IPS-15b (cell line): Measurements from ENCODE around the gene C3.
"Not testable (repeated sequence)": the region's sequence is repeated elsewhere in the genome, so short reads cannot be mapped to it uniquely, and the experiment has no call there.

ENCODE experiments used
- H3K27me3 ChIP-seq: one replicate; pipeline ENCODE4 v1.6.1; 2013; ENCODE audit warnings: low read length; ENCODE audit not compliant: control insufficient read depth, insufficient read depth
- H3K36me3 ChIP-seq: one replicate; pipeline ENCODE4 v1.6.1; 2013; ENCODE audit warnings: low read length; ENCODE audit not compliant: control insufficient read depth, insufficient read depth
- H3K4me1 ChIP-seq: one replicate; pipeline ENCODE4 v1.6.1; 2013; ENCODE audit warnings: mild to moderate bottlenecking, low read length; ENCODE audit not compliant: control insufficient read depth, insufficient read depth
- H3K4me3 ChIP-seq: one replicate; pipeline ENCODE4 v1.5.1; 2013; ENCODE audit warnings: low read depth, low read length
- H3K9ac ChIP-seq: one replicate; pipeline ENCODE4 v1.6.1; 2013; ENCODE audit warnings: low read depth, mild to moderate bottlenecking, low read length
- H3K9me3 ChIP-seq: one replicate; pipeline ENCODE4 v1.6.1; 2013; ENCODE audit warnings: mild to moderate bottlenecking, low read length; ENCODE audit not compliant: control insufficient read depth, insufficient read depth

Gene C3

GRCh38 chr19:6662702-6663101 is 57.7 kb downstream of the C3 start:
- peaks cover 3% of the 10 kb centered on the region for H3K27me3 ChIP-seq
- H3K4me1 ChIP-seq, result no peaks in the 10 kb centered on the region
- no peak overlapping the region for H3K9ac ChIP-seq
- no peak overlapping the region for H3K4me3 ChIP-seq
- H3K36me3 ChIP-seq, result no peaks in the 10 kb centered on the region
- H3K9me3 ChIP-seq, result no peaks in the 10 kb centered on the region

- not testable (repeated sequence) for H3K36me3 ChIP-seq, H3K9ac ChIP-seq, H3K27me3 ChIP-seq, H3K4me1 ChIP-seq, H3K9me3 ChIP-seq, H3K4me3 ChIP-seq
Measured at GRCh38 chr19:6661509-6662244, 58.8 kb downstream of the C3 start.

DNA sequence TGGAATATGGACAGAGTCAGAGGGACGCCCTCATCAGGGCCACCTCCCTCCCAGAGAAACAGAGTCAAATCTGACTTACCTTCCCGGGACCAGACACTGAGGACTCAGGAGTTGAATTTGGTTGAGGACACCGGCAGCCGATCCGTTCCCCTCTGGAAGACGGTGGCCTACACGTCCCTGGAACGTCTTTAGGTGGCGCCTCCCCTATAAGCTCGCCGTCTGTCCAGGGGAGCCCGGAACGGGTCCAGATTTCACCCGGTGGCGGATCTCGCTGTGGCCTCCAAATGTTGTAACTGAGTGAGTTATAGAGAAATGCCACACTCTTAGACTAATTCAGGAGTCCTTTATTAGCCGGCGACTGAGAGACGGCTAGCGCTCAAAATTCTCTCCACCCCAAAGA is 59.5 kb downstream of the C3 start:
- Histone ChIP-seq H3K4me3 (no peak overlapping the region), H3K9ac (no peak overlapping the region), H3K36me3 (no peaks in the 10 kb centered on the region), H3K4me1 (no peaks in the 10 kb centered on the region), H3K9me3 (no peaks in the 10 kb centered on the region), H3K27me3 (peaks cover 3% of the 10 kb centered on the region)

DNA sequence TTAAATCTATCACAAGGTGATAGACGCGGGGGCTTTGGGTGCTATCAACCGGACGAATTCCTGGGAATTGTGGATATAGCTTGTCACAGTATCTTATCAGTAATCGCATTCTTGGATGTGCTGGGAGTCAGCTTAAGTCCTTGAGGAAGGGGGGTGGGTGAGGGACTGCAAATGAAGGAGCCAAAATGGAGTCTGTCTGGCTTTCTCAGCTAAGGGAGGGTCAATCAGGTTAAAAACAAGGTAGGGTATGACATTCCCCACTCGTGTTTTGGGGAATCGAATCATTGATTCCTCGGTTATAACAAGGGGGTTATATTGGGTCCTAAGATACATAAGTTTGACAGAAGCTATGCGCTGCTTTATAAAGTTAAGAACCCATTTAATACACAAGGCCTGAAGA is 64.1 kb downstream of the C3 start:
- H3K36me3 ChIP-seq, H3K9ac ChIP-seq, H3K9me3 ChIP-seq, H3K27me3 ChIP-seq, H3K4me3 ChIP-seq, H3K4me1 ChIP-seq: not testable (repeated sequence)

DNA sequence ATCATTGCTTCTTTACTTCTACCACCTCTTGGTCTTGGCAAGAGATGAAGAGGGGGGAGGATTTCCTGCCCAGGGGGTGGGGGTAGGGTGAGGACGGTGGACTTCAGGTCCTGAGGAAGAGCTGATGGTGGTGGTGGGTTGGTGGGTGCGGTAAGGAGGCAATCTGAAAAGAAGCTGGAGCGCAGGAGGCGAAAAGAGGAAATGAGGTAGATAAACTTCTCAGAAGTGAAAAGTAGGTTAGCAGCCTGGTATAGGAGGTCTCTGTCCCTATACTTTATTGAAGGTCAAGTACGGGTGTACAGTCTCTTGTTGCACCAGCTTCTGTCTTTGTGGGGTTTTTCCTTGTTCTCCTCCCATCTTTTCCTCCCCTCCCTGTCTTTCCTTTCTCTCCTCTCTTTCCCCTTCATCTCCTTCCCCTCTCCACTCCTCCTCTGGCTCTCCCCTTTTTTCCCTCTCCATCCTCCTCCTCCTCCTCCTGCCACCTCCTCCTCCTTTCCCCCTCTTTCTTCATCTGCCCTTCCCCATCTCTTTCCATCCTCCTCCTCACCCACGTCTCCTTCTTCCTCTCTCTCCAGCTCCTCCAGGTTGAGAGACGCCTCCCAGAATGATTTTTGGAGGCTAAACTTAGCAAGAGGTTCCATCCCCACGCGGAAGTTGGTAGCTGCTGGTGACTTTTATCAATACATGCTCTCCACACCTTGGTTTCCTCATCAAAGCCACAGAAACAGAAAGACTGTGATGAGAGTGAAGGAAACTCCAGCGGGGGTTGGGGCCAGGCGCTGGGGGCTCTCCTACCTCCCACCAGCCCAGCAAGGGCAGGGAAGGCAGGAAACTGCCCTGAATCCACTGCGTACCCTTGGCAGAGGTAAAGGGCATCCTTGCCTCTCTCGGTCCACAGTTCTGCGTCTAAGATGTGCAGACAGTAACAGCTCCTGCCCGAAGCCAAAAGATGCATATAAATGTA is 65.8 kb downstream of the C3 start:
- no peaks in the 10 kb centered on the region for H3K4me1 ChIP-seq
- no peak overlapping the region for H3K9ac ChIP-seq
- no peaks in the 10 kb centered on the region for H3K9me3 ChIP-seq
- no peaks in the 10 kb centered on the region for H3K27me3 ChIP-seq
- no peak overlapping the region for H3K4me3 ChIP-seq
- H3K36me3 ChIP-seq, result no peaks in the 10 kb centered on the region

GRCh38 chr19:6652805-6653094 is 67.7 kb downstream of the C3 start:
- Histone ChIP-seq H3K4me1 (no peaks in the 10 kb centered on the region), H3K9ac (no peak overlapping the region), H3K27me3 (no peaks in the 10 kb centered on the region), H3K4me3 (no peak overlapping the region), H3K9me3 (no peaks in the 10 kb centered on the region), H3K36me3 (no peaks in the 10 kb centered on the region)

DNA sequence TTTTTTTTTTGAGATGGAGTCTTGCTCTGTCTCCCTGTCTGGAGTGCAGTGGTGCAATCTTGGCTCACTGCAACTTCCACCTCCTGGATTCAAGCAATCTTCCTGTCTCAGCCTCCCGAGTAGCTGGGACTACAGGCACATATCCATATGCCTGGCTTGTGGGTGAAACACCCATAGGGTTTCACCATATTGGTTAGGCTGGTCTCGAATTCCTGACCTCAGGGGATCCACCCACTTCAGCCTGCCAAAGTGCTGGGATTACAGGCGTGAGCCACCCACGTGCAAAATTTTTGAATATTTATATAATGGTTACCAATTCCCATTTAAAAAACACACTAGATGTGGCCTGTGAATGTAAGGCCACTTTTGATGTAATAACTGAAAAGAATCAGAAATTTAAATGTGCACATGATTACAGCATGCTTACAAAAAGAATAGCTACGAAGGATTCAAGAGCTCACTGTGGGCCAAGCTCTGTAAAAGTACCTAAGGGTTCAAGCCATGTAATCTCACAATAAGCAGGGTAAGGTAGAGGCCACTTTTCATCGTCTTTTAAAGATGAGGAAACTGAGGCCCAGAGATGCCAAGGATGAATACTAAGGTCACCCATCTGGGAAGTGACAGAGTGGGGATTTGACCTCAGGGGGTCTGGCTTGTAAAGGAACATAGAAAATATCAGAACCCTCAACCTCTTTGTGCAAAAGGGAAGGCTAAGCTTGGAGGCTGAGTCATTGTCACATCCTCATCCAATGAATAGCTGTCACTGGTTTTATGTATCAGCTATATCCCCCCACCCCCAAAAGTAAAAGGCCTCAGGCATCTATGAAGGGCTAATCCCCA is 68.3 kb downstream of the C3 start:
- no peak overlapping the region for H3K9ac ChIP-seq
- no peak overlapping the region for H3K4me3 ChIP-seq
- no peaks in the 10 kb centered on the region for H3K36me3 ChIP-seq
- H3K9me3 ChIP-seq, result no peaks in the 10 kb centered on the region
- H3K27me3 ChIP-seq, result no peaks in the 10 kb centered on the region
- H3K4me1 ChIP-seq, result no peaks in the 10 kb centered on the region

DNA sequence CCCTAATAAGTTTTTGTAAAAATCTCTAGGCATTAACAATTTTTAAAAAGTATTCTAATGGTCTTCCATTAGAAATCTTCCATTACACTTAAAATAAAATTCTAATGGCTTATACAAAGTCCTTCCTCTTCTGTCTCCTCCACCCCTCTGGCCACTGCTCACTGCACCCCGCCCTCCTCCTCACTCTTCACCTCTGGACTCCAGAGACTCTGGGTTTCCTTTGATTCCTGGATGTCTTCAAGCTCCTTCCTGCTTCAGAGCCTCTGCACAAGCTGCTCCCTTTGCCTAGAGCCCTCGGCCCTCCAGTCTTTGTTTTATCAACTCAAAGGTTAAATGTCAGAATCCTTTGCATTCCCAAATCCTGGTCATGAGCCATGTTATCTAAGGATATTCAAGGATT is 71.3 kb downstream of the C3 start:
- Histone ChIP-seq H3K4me3 (no peak overlapping the region), H3K9me3 (no peaks in the 10 kb centered on the region), H3K4me1 (no peaks in the 10 kb centered on the region), H3K9ac (no peak overlapping the region), H3K27me3 (no peaks in the 10 kb centered on the region), H3K36me3 (no peaks in the 10 kb centered on the region)

DNA sequence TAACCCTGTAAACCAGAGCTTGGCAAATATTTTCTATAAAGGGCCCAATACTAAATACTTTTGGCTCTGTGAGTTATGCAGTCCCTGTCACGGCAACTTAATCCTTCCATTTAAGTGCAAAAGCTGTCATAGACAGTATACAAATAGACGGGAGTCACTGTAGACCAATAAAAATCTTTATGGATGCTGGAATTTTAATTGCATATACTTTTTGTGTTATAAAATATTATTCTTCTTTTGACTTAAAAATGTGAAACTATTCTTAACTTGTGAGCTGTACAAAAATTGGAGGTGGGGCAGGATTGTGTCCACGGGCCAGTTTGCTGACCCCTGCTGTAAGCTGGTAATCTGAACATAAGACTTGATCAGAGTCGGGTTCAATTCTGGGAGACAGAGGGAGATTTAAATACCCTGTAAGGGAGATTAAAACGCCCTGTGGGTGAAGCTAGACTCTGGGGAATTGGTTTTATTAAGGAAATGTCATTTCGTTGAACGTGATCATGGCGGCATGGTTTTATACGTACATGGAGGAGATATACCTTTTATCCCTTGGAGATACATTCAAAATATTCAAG is 72.2 kb downstream of the C3 start:
- no peak overlapping the region for H3K4me3 ChIP-seq
- no peaks in the 10 kb centered on the region for H3K9me3 ChIP-seq
- H3K4me1 ChIP-seq, result no peaks in the 10 kb centered on the region
- no peaks in the 10 kb centered on the region for H3K27me3 ChIP-seq
- H3K36me3 ChIP-seq, result no peaks in the 10 kb centered on the region
- H3K9ac ChIP-seq, result no peak overlapping the region

- no peaks in the 10 kb centered on the region for H3K9me3 ChIP-seq
Measured at GRCh38 chr19:6644796-6645195, 75.7 kb downstream of the C3 start.

GRCh38 chr19:6640333-6640732 is 80.1 kb downstream of the C3 start:
- H3K9ac ChIP-seq, H3K27me3 ChIP-seq, H3K4me3 ChIP-seq, H3K36me3 ChIP-seq, H3K9me3 ChIP-seq, H3K4me1 ChIP-seq: not testable (repeated sequence)

More at GRCh38 chr19:6644796-6645195, 75.7 kb downstream of the C3 start:
- Histone ChIP-seq H3K9ac (no peak overlapping the region), H3K4me1 (no peaks in the 10 kb centered on the region), H3K36me3 (no peaks in the 10 kb centered on the region), H3K27me3 (no peaks in the 10 kb centered on the region), H3K4me3 (no peak overlapping the region)
